Panc1 (cell line): Measurements from ENCODE around the gene SLC6A6. TPM values are rescaled to one million over a fixed set of nuclear protein-coding genes. Genes with fewer than 3 reads are reported as not detected.

Source experiments
- ATAC-seq: fragments of 200-7000 bp; cut with Tn5 transposase; 2 replicates; pipeline ENCODE4 v1.9.1; 2020; ENCODE audit warnings: mild to moderate bottlenecking, moderate library complexity
- BruUV-seq: library from RNA; stranded (reverse); fragments of 400-500 nt; replicated peaks from 2 replicates; lab custom pipeline; 2021; lab: Mats Ljungman, UMichigan
- CTCF ChIA-PET: fragments of 300-600 bp; sonication (Branson Sonifier 250); formaldehyde crosslinking; loops from one replicate; lab custom pipeline; 2022; ENCODE audit warnings: antibody characterized with exemption; lab: Charles Lee
- POLR2A ChIA-PET: fragments of 300-600 bp; sonication (Branson Sonifier 250); formaldehyde crosslinking; loops from one replicate; lab custom pipeline; 2022; ENCODE audit warnings: antibody characterized with exemption; lab: Charles Lee
- DNase-seq: peaks from one replicate; pipeline ENCODE4 v3.0.0-alpha.2; 2010; ENCODE audit warnings: low read depth, low spot score
- H3K27ac ChIP-seq: 2 replicates; pipeline ENCODE4 v1.5.1; 2011; ENCODE audit warnings: mild to moderate bottlenecking, low read length, inconsistent platforms
- H3K27me3 ChIP-seq: fragments of 200-500 bp; sonication (Bioruptor generic); 2 replicates; pipeline ENCODE4 v1.6.0; 2014; ENCODE audit warnings: low read length, inconsistent platforms; ENCODE audit not compliant: control insufficient read depth, insufficient read depth
- H3K36me3 ChIP-seq: fragments of 200-500 bp; sonication (Bioruptor generic); 2 replicates; pipeline ENCODE4 v1.5.1; 2014; ENCODE audit warnings: inconsistent platforms, mild to moderate bottlenecking, low read length, moderate library complexity; ENCODE audit not compliant: control insufficient read depth, insufficient read depth
- H3K4me1 ChIP-seq: 2 replicates; pipeline ENCODE4 v1.5.1; 2011; ENCODE audit warnings: inconsistent platforms, mild to moderate bottlenecking, low read length, moderate library complexity; ENCODE audit not compliant: control insufficient read depth, insufficient read depth
- H3K4me3 ChIP-seq, 2 experiments: 2 replicates each; pipeline ENCODE4 v1.5.1; 2011 to 2012; ENCODE audit warnings: low read depth in 2 of 2, low read length in 2 of 2, mild to moderate bottlenecking in 2 of 2, inconsistent platforms in 1 of 2, moderate library complexity in 1 of 2
- H3K9me3 ChIP-seq: fragments of 200-500 bp; sonication (Bioruptor generic); 2 replicates; pipeline ENCODE4 v1.5.1; 2014; ENCODE audit warnings: low read depth, mild to moderate bottlenecking, inconsistent platforms, low read length, moderate library complexity; ENCODE audit not compliant: control insufficient read depth, insufficient read depth
- CTCF ChIP-seq: fragments of 450-650 bp; IDR thresholded peaks from 2 replicates; pipeline ENCODE4 v1.5.1; 2017; ENCODE audit warnings: mild to moderate bottlenecking
- POLR2AphosphoS5 ChIP-seq: IDR thresholded peaks from 2 replicates; pipeline ENCODE4 v1.6.1; 2012; ENCODE audit warnings: mild to moderate bottlenecking, low read depth, low read length, moderate library complexity
- REST ChIP-seq, 2 experiments: IDR thresholded peaks; 2 replicates each; pipeline ENCODE4 v1.6.1; 2011 to 2012; ENCODE audit warnings: low read depth in 2 of 2, control low read depth in 1 of 2, low read length in 1 of 2, mild to moderate bottlenecking in 1 of 2, moderate library complexity in 1 of 2; ENCODE audit not compliant: insufficient read depth in 1 of 2
- SIN3A ChIP-seq: IDR thresholded peaks from 2 replicates; pipeline ENCODE4 v1.6.1; 2012; ENCODE audit warnings: low read depth, mild to moderate bottlenecking, low read length, moderate library complexity, borderline replicate concordance; ENCODE audit not compliant: insufficient read depth
- TCF7L2 ChIP-seq: IDR thresholded peaks from 2 replicates; pipeline ENCODE4 v1.6.1; 2011; ENCODE audit warnings: mild to moderate bottlenecking, low read depth, low read length, inconsistent platforms
- in situ Hi-C: cut with HindIII; loops from 2 replicates; pipeline ENCODE4 v1.10.0; 2016; ENCODE audit warnings: low sequenced_read_pairs, low pct_unique_long_range_greater_than_20kb
- intact Hi-C: fragments of 100-400 bp; cut with micrococcal nuclease; formaldehyde crosslinking; loops from one replicate; pipeline ENCODE4 v1.10.0; 2022; ENCODE audit not compliant: unreplicated experiment
- total RNA-seq: library from RNA; stranded (reverse); gene quantifications from one replicate; pipeline ENCODE4 v1.2.1, GENCODE V29; 2021; ENCODE audit not compliant: unreplicated experiment

The SLC6A6 gene
- total RNA-seq, 1 experiment from 2014 or later = 61.0 TPM

GRCh38 chr3:14450506-14450905 is 48.1 kb downstream of the SLC6A6 start:
- Histone ChIP-seq H3K27ac (0 out of 2 replicates have a peak overlapping the region, but pooled peaks have one; percentile 19), H3K4me3 (no peak overlapping the region), H3K4me1 (peaks cover 37% of the 10 kb centered on the region), H3K36me3 (no peaks in the 10 kb centered on the region; the same call in none of the 2 replicates), H3K9me3 (no peaks in the 10 kb centered on the region), H3K27me3 (no peaks in the 10 kb centered on the region)
- ATAC-seq (no peak), DNase-seq (no peak)
- POLR2A ChIA-PET = interaction anchor here (0.9 kb wide), 1 partner anchor 14 kb away, joined by 3 read pairs; no protein-coding TSS in a partner anchor
- no TSS peak for BruUV-seq
- in situ Hi-C loops = no loop called here
- CTCF ChIA-PET = interaction anchor here (0.6 kb wide), 1 partner anchor 46 kb away, joined by 3 read pairs; no protein-coding TSS in a partner anchor
- TF ChIP-seq CTCF (no peak), SIN3A (no peak), REST (IDR thresholded peaks at IDR 0.05; ENCODE audit: insufficient read depth in 1 of 2, low read depth in 2 of 2, low read length in 1 of 2) (no peak), POLR2AphosphoS5 (no peak), TCF7L2 (no peak)
- intact Hi-C loops = loop anchor here (10.0 kb wide), 1 partner anchor 46 kb away; the partner anchor contains the start of gene SLC6A6

GRCh38 chr3:14450922-14451606 is 48.7 kb downstream of the SLC6A6 start:
- Histone ChIP-seq H3K4me1 (peaks cover 41% of the 10 kb centered on the region), H3K27ac (peak overlapping the region; percentile 74; the same call in 1 of the 2 replicates), H3K36me3 (no peaks in the 10 kb centered on the region; the same call in none of the 2 replicates), H3K9me3 (no peaks in the 10 kb centered on the region), H3K4me3 (no peak overlapping the region), H3K27me3 (no peaks in the 10 kb centered on the region)
- ChIA-PET CTCF (interaction anchor here (0.6 kb wide), 1 partner anchor 46 kb away, joined by 3 read pairs; no protein-coding TSS in a partner anchor), POLR2A (no interaction called here)
- DNase-seq (no peak), ATAC-seq (no peak)
- in situ Hi-C loops (no loop called here), intact Hi-C loops (loop anchor here (10.0 kb wide), 1 partner anchor 46 kb away; the partner anchor contains the start of gene SLC6A6)
- BruUV-seq = no TSS peak
- no peak for TF ChIP-seq REST (IDR thresholded peaks at IDR 0.05; ENCODE audit: insufficient read depth in 1 of 2, low read depth in 2 of 2, low read length in 1 of 2)
- TF ChIP-seq TCF7L2 = no peak
- TF ChIP-seq SIN3A = no peak
- TF ChIP-seq POLR2AphosphoS5 = no peak
- no peak for TF ChIP-seq CTCF
